ENCODE data around the gene SLC35G2.

SLC35G2 gene

GRCh38 chr3:136783708-136784191, 35.2 kb upstream of the SLC35G2 start:
- Histone ChIP-seq H3K4me2 (ENCODE audit: insufficient read depth, low read length) (no peak overlapping the region), H3K4me3 (ENCODE audit: low read depth in 1 of 2, low read length in 2 of 2) (no peak overlapping the region), H3K4me1 (ENCODE audit: insufficient read depth, low read length) (peaks cover 18% of the 10 kb centered on the region), H3K79me2 (ENCODE audit: insufficient read depth, low read length) (no peaks in the 10 kb centered on the region), H4K20me1 (ENCODE audit: insufficient read depth, low read length) (no peaks in the 10 kb centered on the region), H3K27me3 (ENCODE audit: insufficient read depth, low read length, poor library complexity) (no peaks in the 10 kb centered on the region), H3K9me3 (ENCODE audit: insufficient read depth, low read length, severe bottlenecking) (no peaks in the 10 kb centered on the region), H2AFZ (ENCODE audit: low read depth, low read length) (no peak overlapping the region), H3K9ac (ENCODE audit: low read depth, low read length) (no peak overlapping the region), H3K36me3 (ENCODE audit: insufficient read depth, low read length) (no peaks in the 10 kb centered on the region), H3K27ac (ENCODE audit: low read length) (no peak overlapping the region)
- no peak for TF ChIP-seq CTCF (IDR thresholded peaks at IDR 0.05; ENCODE audit: borderline replicate concordance, extremely low read depth, low read length, poor library complexity, severe bottlenecking)
- TF ChIP-seq EZH2 (IDR thresholded peaks at IDR 0.05; ENCODE audit: borderline replicate concordance, low read depth, low read length, severe bottlenecking): no peak
- no peak for DNase-seq
- no peak for ATAC-seq (ENCODE audit: insufficient read depth, low read depth)

- peaks cover 18% of the 10 kb centered on the region for H3K4me1 ChIP-seq (ENCODE audit: insufficient read depth, low read length)
- no peak overlapping the region for H3K4me3 ChIP-seq (ENCODE audit: low read depth in 1 of 2, low read length in 2 of 2)
- DNase-seq (peak; percentile 74), ATAC-seq (ENCODE audit: insufficient read depth, low read depth) (peak; percentile 98)
- no peak for TF ChIP-seq EZH2 (IDR thresholded peaks at IDR 0.05; ENCODE audit: borderline replicate concordance, low read depth, low read length, severe bottlenecking)
- TF ChIP-seq CTCF (IDR thresholded peaks at IDR 0.05; ENCODE audit: borderline replicate concordance, extremely low read depth, low read length, poor library complexity, severe bottlenecking): peak; percentile 38
- no peaks in the 10 kb centered on the region for H3K27me3 ChIP-seq (ENCODE audit: insufficient read depth, low read length, poor library complexity)
- H3K9me3 ChIP-seq (ENCODE audit: insufficient read depth, low read length, severe bottlenecking): no peaks in the 10 kb centered on the region
- peak overlapping the region; percentile 57 for H3K4me2 ChIP-seq (ENCODE audit: insufficient read depth, low read length)
- H2AFZ ChIP-seq (ENCODE audit: low read depth, low read length): peak overlapping the region; percentile 72
- H3K27ac ChIP-seq (ENCODE audit: low read length): peak overlapping the region; percentile 62
- H3K9ac ChIP-seq (ENCODE audit: low read depth, low read length): peak overlapping the region; percentile 31
- H3K79me2 ChIP-seq (ENCODE audit: insufficient read depth, low read length): no peaks in the 10 kb centered on the region
- H3K36me3 ChIP-seq (ENCODE audit: insufficient read depth, low read length): no peaks in the 10 kb centered on the region
- no peaks in the 10 kb centered on the region for H4K20me1 ChIP-seq (ENCODE audit: insufficient read depth, low read length)
Observed at GRCh38 chr3:136787349-136787748, 31.6 kb upstream of the SLC35G2 start.

- peaks cover 18% of the 10 kb centered on the region for H3K4me1 ChIP-seq (ENCODE audit: insufficient read depth, low read length)
- H3K27me3 ChIP-seq (ENCODE audit: insufficient read depth, low read length, poor library complexity): no peaks in the 10 kb centered on the region
- DNase-seq: no peak
- no peak overlapping the region for H3K9ac ChIP-seq (ENCODE audit: low read depth, low read length)
- no peak overlapping the region for H3K27ac ChIP-seq (ENCODE audit: low read length)
- no peak for ATAC-seq (ENCODE audit: insufficient read depth, low read depth)
- no peak overlapping the region for H3K4me3 ChIP-seq (ENCODE audit: low read depth in 1 of 2, low read length in 2 of 2)
- H3K4me2 ChIP-seq (ENCODE audit: insufficient read depth, low read length): no peak overlapping the region
- H4K20me1 ChIP-seq (ENCODE audit: insufficient read depth, low read length): no peaks in the 10 kb centered on the region
- TF ChIP-seq CTCF (IDR thresholded peaks at IDR 0.05; ENCODE audit: borderline replicate concordance, extremely low read depth, low read length, poor library complexity, severe bottlenecking): no peak
- TF ChIP-seq EZH2 (IDR thresholded peaks at IDR 0.05; ENCODE audit: borderline replicate concordance, low read depth, low read length, severe bottlenecking): no peak
- no peaks in the 10 kb centered on the region for H3K79me2 ChIP-seq (ENCODE audit: insufficient read depth, low read length)
- no peaks in the 10 kb centered on the region for H3K9me3 ChIP-seq (ENCODE audit: insufficient read depth, low read length, severe bottlenecking)
- H2AFZ ChIP-seq (ENCODE audit: low read depth, low read length): no peak overlapping the region
- no peaks in the 10 kb centered on the region for H3K36me3 ChIP-seq (ENCODE audit: insufficient read depth, low read length)
Observed at GRCh38 chr3:136788154-136788553, 30.8 kb upstream of the SLC35G2 start.

DNA sequence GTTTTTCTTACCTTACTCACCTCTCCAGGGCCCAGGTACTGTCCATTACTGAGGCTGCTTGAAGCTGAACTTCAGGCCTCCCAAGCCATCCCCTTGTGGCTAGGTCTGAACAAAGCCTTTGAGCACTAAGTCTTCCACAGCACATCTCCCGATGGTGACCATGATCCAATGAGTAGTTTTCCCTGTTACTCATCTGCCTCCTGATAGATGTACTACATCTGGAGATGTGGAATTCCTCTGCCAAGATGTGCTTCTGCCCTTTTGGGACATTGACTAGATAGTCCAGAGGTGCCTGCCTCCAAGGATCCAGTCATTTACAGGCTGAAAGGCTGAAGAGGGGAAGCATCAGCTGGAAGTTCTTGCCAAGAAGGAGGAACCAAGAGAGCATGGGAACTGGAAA, 28.9 kb upstream of the SLC35G2 start:
- no peaks in the 10 kb centered on the region for H3K27me3 ChIP-seq (ENCODE audit: insufficient read depth, low read length, poor library complexity)
- no peak for ATAC-seq (ENCODE audit: insufficient read depth, low read depth)
- no peak overlapping the region for H3K27ac ChIP-seq (ENCODE audit: low read length)
- H3K36me3 ChIP-seq (ENCODE audit: insufficient read depth, low read length): no peaks in the 10 kb centered on the region
- no peak overlapping the region for H2AFZ ChIP-seq (ENCODE audit: low read depth, low read length)
- H3K79me2 ChIP-seq (ENCODE audit: insufficient read depth, low read length): no peaks in the 10 kb centered on the region
- H3K9ac ChIP-seq (ENCODE audit: low read depth, low read length): no peak overlapping the region
- no peaks in the 10 kb centered on the region for H3K9me3 ChIP-seq (ENCODE audit: insufficient read depth, low read length, severe bottlenecking)
- H3K4me3 ChIP-seq (ENCODE audit: low read depth in 1 of 2, low read length in 2 of 2): no peak overlapping the region
- no peak for DNase-seq
- peaks cover 18% of the 10 kb centered on the region for H3K4me1 ChIP-seq (ENCODE audit: insufficient read depth, low read length)
- TF ChIP-seq EZH2 (IDR thresholded peaks at IDR 0.05; ENCODE audit: borderline replicate concordance, low read depth, low read length, severe bottlenecking): no peak
- TF ChIP-seq CTCF (IDR thresholded peaks at IDR 0.05; ENCODE audit: borderline replicate concordance, extremely low read depth, low read length, poor library complexity, severe bottlenecking): no peak
- no peaks in the 10 kb centered on the region for H4K20me1 ChIP-seq (ENCODE audit: insufficient read depth, low read length)
- H3K4me2 ChIP-seq (ENCODE audit: insufficient read depth, low read length): no peak overlapping the region

Data from DND-41 (cell line).